ENCODE data around the gene KLK2.

KLK2 gene

GRCh38 chr19:50851620-50852019 lies 21.6 kb upstream of the KLK2 start:
- no peak for DNase-seq

DNA sequence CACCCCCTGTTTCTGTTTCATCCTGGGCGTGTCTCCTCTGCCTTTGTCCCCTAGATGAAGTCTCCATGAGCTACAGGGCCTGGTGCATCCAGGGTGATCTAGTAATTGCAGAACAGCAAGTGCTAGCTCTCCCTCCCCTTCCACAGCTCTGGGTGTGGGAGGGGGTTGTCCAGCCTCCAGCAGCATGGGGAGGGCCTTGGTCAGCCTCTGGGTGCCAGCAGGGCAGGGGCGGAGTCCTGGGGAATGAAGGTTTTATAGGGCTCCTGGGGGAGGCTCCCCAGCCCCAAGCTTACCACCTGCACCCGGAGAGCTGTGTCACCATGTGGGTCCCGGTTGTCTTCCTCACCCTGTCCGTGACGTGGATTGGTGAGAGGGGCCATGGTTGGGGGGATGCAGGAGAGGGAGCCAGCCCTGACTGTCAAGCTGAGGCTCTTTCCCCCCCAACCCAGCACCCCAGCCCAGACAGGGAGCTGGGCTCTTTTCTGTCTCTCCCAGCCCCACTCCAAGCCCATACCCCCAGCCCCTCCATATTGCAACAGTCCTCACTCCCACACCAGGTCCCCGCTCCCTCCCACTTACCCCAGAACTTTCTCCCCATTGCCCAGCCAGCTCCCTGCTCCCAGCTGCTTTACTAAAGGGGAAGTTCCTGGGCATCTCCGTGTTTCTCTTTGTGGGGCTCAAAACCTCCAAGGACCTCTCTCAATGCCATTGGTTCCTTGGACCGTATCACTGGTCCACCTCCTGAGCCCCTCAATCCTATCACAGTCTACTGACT lies 18.4 kb upstream of the KLK2 start, which contains the start of gene KLK3:
TSS of gene KLK3 (plus strand) at position 280 of the 775 bp plus-strand sequence. CDS start at position 321, 41 bp downstream.
- no peak for DNase-seq

DNA sequence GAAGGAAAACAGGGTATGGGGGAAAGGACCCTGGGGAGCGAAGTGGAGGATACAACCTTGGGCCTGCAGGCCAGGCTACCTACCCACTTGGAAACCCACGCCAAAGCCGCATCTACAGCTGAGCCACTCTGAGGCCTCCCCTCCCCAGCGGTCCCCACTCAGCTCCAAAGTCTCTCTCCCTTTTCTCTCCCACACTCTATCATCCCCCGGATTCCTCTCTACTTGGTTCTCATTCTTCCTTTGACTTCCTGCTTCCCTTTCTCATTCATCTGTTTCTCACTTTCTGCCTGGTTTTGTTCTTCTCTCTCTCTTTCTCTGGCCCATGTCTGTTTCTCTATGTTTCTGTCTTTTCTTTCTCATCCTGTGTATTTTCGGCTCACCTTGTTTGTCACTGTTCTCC lies 15.9 kb upstream of the KLK2 start:
- DNase-seq = no peak

GRCh38 chr19:50858886-50859285 lies 14.4 kb upstream of the KLK2 start:
- DNase-seq = no peak

GRCh38 chr19:50859849-50860248 lies 13.4 kb upstream of the KLK2 start:
- DNase-seq = no peak

- no peak for DNase-seq
Measured at GRCh38 chr19:50861010-50861409, 12.2 kb upstream of the KLK2 start.

DNA sequence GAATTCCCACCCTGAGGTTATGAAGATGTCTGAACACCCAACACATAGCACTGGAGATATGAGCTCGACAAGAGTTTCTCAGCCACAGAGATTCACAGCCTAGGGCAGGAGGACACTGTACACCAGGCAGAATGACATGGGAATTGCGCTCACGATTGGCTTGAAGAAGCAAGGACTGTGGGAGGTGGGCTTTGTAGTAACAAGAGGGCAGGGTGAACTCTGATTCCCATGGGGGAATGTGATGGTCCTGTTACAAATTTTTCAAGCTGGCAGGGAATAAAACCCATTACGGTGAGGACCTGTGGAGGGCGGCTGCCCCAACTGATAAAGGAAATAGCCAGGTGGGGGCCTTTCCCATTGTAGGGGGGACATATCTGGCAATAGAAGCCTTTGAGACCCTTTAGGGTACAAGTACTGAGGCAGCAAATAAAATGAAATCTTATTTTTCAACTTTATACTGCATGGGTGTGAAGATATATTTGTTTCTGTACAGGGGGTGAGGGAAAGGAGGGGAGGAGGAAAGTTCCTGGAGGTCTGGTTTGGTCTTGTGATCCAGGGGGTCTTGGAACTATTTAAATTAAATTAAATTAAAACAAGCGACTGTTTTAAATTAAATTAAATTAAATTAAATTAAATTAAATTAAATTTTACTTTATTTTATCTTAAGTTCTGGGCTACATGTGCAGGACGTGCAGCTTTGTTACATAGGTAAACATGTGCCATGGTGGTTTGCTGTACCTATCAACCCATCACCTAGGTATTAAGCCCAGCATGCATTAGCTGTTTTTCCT lies 11.5 kb upstream of the KLK2 start:
- no peak for DNase-seq

GRCh38 chr19:50869479-50869878 lies 3.8 kb upstream of the KLK2 start:
- DNase-seq = no peak

DNA sequence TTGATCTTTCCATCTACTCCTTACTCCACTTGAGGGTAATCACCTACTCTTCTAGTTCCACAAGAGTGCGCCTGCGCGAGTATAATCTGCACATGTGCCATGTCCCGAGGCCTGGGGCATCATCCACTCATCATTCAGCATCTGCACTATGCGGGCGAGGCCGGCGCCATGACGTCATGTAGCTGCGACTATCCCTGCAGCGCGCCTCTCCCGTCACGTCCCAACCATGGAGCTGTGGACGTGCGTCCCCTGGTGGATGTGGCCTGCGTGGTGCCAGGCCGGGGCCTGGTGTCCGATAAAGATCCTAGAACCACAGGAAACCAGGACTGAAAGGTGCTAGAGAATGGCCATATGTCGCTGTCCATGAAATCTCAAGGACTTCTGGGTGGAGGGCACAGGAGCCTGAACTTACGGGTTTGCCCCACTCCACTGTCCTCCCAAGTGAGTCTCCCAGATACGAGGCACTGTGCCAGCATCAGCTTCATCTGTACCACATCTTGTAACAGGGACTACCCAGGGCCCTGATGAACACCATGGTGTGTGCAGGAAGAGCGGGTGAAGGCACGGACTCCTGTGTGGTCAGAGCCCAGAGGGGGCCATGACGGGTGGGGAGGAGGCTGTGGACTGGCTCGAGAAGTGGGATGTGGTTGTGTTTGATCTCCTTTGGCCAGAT lies 2.7 kb upstream of the KLK2 start:
- no peak for DNase-seq

GRCh38 chr19:50874211-50874610 lies 972 bp downstream of the KLK2 start:
- DNase-seq = no peak

DNA sequence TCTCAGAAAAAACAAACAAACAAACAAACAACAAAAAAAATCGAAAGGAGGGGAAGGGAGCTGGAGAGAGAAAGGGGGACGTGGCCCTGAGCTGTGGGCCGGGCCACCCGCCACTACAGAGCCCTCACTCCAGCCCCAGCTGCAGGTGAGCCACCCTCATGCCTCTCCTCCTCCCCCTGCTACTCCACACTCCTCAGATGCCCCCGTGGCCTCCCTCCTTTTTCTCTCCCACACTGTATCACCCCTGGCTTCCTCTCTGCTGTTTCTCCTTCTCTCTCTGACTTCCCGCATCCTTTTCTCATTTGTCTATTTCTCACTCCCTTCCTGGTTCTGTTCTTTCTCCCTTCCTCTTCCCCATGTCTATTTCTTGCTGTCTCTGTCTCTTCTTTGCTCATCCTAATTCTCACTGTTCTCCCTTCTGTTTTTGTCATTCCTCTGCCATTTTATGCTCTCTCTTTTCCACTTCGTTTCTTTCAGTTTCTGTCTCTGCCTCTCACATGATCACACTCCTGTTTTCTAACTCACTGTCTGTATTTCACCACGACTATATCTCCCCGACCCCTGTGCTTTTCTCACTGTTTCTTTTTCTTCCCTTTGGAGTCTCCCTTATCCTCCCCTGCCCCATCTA lies 2.7 kb downstream of the KLK2 start:
- no peak for DNase-seq

DNA sequence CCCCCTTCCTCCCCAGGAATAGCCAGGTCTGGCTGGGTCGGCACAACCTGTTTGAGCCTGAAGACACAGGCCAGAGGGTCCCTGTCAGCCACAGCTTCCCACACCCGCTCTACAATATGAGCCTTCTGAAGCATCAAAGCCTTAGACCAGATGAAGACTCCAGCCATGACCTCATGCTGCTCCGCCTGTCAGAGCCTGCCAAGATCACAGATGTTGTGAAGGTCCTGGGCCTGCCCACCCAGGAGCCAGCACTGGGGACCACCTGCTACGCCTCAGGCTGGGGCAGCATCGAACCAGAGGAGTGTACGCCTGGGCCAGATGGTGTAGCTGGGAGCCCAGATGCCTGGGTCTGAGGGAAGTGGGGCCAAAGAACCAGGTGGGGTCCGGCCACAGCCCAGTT lies 3.2 kb downstream of the KLK2 start:
- DNase-seq = no peak

DNA sequence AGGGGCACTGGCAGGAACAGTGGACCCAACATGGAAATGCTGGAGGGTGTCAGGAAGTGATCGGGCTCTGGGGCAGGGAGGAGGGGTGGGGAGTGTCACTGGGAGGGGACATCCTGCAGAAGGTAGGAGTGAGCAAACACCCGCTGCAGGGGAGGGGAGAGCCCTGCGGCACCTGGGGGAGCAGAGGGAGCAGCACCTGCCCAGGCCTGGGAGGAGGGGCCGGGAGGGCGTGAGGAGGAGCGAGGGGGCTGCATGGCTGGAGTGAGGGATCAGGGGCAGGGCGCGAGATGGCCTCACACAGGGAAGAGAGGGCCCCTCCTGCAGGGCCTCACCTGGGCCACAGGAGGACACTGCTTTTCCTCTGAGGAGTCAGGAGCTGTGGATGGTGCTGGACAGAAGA lies 4.1 kb downstream of the KLK2 start:
- no peak for DNase-seq

DNA sequence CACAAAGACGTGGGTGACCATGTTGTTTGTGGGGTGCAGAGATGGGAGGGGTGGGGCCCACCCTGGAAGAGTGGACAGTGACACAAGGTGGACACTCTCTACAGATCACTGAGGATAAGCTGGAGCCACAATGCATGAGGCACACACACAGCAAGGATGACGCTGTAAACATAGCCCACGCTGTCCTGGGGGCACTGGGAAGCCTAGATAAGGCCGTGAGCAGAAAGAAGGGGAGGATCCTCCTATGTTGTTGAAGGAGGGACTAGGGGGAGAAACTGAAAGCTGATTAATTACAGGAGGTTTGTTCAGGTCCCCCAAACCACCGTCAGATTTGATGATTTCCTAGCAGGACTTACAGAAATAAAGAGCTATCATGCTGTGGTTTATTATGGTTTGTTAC lies 5.6 kb downstream of the KLK2 start:
- DNase-seq = no peak

GRCh38 chr19:50880241-50880640 lies 7.0 kb downstream of the KLK2 start:
- no peak for DNase-seq

- no peak for DNase-seq
Measured at GRCh38 chr19:50882188-50882587, 8.9 kb downstream of the KLK2 start.

- no peak for DNase-seq
Measured at GRCh38 chr19:50889638-50890037, 16.4 kb downstream of the KLK2 start.

- no peak for DNase-seq
Measured at GRCh38 chr19:50890422-50891252, 17.4 kb downstream of the KLK2 start.

DNA sequence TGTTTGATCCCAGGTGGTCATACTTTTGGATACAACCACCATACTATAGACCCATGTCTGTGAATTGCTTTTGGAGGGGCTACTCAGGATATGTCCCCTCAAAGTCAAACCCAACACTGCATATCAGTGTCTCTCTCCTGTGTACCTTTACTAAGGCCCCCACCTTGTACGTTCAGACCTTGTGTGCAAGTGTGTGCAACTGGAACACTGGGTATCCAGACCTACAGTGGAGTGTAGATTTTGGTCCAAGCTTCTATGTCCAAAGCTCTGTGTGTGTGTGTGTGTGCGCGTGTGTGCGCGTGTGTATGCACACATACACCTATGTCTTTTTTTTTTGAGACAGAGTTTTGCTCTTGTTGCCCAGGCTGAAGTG lies 18.0 kb downstream of the KLK2 start:
- no peak for DNase-seq

DNA sequence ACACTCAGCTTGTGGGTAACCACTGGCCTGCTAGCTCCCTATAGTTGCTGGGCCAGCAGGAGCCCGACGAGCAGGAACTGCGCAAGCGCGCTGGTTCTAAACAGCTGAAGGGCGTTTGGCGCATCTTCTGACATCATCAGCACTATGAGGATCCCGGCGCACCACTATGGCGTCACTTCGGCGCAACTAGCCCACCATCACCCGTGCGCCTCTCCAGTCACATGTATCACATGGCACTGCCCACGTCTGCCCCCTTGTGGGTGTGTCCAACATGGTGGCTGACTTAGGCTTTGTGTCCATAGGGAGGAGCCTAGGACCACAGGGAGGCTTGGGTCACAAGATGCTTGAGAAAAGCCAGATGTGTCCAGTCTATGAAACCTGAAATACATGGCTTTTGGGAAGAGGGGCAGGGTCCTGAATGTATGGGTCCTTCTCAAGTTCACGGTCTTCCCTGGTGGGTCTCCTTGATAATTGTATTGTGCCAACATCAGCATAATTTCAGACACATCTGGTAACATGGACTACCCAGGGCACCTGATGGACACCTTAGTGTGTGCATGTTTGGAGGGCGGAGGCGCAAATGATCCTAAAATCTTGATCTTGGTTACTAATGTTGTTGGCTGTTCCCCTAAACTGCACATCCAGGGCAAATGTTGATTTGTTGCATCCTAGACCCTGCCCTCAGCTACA lies 20.0 kb downstream of the KLK2 start:
- DNase-seq = no peak

GRCh38 chr19:50894478-50895356 lies 21.5 kb downstream of the KLK2 start:
- no peak for DNase-seq
